AG08396 (cell line): ENCODE data around the gene SPRY2.

Experiments
- DNase-seq: peaks from one replicate; pipeline ENCODE4 v3.0.0; 2012; ENCODE audit warnings: low spot score, mixed read lengths

The SPRY2 gene

GRCh38 chr13:80313668-80314256 is 27.2 kb downstream of the SPRY2 start:
- DNase-seq = no peak

GRCh38 chr13:80312967-80313366 is 28.0 kb downstream of the SPRY2 start:
- no peak for DNase-seq

GRCh38 chr13:80312012-80312704 is 28.8 kb downstream of the SPRY2 start:
- DNase-seq = no peak

GRCh38 chr13:80309926-80310325 is 31.0 kb downstream of the SPRY2 start:
- DNase-seq = no peak

GRCh38 chr13:80307401-80307987 is 33.4 kb downstream of the SPRY2 start:
- DNase-seq = no peak

GRCh38 chr13:80306337-80306972 is 34.5 kb downstream of the SPRY2 start:
- no peak for DNase-seq

DNA sequence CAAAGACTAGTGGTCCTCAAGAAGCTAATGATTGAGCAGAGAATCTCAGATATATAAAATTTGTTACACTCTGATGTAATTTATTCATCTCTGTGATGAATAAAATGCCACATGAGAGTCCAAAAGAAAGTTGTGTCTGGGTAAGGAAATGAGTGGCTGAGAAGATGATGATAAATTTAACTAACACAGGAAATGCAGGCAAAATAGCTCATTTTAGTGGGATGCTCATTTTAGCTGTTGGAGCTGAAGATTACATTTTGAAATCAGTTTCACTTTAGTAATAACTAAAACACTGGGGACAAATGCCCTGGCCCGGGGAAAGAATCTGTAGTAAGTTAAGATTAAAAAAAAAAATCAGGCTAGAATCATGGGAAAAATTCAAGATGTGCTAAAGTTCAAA is 35.2 kb downstream of the SPRY2 start:
- no peak for DNase-seq

DNA sequence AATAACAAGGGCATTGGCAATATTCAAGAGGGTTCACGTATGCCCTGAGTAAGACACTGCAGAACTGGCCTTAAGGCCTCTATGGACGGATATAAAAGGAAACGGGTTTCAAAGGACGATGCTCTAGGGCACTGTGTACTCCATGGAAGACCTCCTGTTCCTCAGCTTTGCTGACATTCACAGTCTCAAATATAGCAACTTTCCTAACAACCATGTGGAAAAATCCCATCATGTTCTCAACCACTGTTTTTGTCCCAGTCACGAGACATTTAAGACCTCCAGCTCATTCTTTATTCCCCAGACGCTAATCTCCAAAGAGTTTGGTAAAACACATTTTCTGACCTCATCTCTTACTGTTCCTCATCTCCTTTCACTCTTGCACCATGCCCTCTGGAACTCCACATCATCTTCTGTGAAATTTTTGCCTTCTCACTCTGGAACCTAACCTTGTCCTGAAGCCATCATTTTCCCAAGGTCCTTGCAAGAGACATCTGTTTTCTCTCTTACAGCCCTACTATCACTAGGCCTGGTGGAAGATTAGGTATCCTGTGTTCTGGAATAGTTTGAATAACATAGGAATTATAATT is 37.6 kb downstream of the SPRY2 start:
- no peak for DNase-seq

DNA sequence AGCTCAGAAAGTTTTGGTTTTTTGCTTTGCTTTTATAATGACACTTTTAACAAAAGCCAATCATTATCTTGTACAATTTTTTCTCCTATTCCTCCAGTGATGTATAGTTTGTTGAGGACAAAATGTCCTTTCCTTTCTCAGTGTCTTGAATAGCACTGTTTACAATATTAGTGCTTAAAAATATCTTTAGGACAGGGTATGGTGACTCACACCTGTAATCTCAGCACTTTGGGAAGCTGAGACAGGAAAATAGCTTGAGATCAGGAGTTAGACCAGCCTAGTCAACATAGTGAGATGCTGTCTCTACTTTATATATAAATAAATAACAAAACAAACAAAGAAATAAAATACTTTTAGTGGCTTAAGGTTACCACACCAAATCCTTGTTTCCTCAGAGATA is 41.9 kb downstream of the SPRY2 start:
- DNase-seq = no peak

- DNase-seq = no peak
Observed at GRCh38 chr13:80297503-80297902, 43.4 kb downstream of the SPRY2 start.

DNA sequence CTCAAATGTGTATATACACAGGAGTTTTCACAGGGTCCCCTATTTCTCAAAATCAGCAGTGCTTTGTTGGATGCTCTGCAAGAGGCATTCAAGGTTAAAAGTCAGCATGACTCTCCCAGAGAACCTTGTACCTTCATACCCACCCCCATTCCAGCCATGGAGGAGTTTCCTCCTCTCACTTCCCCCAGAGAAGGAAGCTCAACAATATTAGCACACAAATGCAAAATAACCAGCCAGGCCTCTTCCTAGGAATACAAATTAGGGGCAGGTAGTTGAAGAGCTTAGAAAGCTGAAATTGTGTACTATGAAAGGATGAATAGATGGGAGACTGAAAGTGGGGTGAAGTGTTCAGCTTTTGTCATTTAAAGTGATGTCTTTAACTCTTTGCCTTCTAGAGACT is 43.8 kb downstream of the SPRY2 start:
- DNase-seq = no peak

- DNase-seq = no peak
Observed at GRCh38 chr13:80296638-80297037, 44.3 kb downstream of the SPRY2 start.

GRCh38 chr13:80290591-80290990 is 50.3 kb downstream of the SPRY2 start:
- DNase-seq = no peak
